SK-N-MC (cell line): Measurements from ENCODE around the gene VHLL.

Source experiments
- EZH2 ChIP-seq: fragments of 200-600 bp; sonication (generic); IDR thresholded peaks from one replicate; pipeline ENCODE4 v1.6.1; 2017; ENCODE audit warnings: antibody characterized with exemption
- POLR2AphosphoS5 ChIP-seq: IDR thresholded peaks from 2 replicates; pipeline ENCODE4 v1.6.1; 2012; ENCODE audit warnings: mild to moderate bottlenecking, low read depth, low read length, borderline replicate concordance

DNA sequence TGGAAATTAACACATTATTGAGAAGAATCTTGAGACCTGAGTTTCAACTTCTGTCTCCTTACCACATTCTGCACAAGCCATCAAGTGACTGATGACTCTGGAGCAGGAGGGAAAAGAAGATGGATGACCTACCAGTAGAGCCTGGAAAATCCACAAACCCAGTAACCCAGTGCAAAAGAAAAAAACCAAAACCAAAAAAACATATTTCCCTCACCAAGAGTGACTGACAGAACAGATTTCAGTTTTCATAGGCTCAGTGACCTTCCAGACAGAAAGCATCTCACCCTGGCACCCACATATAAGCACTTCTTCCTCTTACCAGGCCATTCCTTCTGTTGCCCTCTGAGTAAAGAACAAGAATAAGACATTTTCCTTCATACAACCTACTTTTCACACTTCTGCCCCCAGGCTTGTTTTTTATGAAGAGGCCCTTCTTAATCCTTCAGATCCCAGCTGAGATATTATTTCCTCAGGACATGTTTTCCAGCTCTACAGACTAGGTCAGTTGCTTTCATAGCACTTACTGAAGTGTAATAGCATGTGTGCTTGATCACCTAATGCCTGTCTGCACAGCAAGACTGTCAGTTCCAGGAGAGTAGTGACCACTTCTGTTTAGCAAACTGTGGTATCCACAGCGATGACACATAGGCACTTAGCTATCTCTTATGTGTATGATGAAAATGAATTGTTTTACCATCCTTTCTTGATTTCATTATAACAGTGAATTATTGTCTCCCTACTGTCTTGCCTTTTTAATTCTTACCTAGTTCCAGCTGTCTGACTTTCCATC is 43.3 kb upstream of the VHLL start:
- TF ChIP-seq POLR2AphosphoS5 (no peak), EZH2 (no peak)
